Neuron (in vitro differentiated cells): ENCODE data around the gene B3GLCT.

Source experiments
- H2AFZ ChIP-seq: one replicate; pipeline ENCODE4 v1.6.1; 2013; ENCODE audit warnings: low read depth, mild to moderate bottlenecking, inconsistent platforms, low read length, moderate library complexity
- H3K27me3 ChIP-seq: one replicate; pipeline ENCODE4 v1.6.1; 2013; ENCODE audit warnings: low read length; ENCODE audit not compliant: insufficient read depth
- H3K36me3 ChIP-seq: one replicate; pipeline ENCODE4 v1.6.1; 2013; ENCODE audit warnings: low read length; ENCODE audit not compliant: insufficient read depth
- H3K4me1 ChIP-seq: one replicate; pipeline ENCODE4 v1.6.1; 2013; ENCODE audit warnings: low read length; ENCODE audit not compliant: insufficient read depth
- H3K4me3 ChIP-seq: 2 replicates; pipeline ENCODE4 v1.5.1; 2013; ENCODE audit warnings: mild to moderate bottlenecking, low read length, moderate library complexity
- H3K9me3 ChIP-seq: one replicate; pipeline ENCODE4 v1.6.1; 2013; ENCODE audit warnings: low read length

B3GLCT gene

DNA sequence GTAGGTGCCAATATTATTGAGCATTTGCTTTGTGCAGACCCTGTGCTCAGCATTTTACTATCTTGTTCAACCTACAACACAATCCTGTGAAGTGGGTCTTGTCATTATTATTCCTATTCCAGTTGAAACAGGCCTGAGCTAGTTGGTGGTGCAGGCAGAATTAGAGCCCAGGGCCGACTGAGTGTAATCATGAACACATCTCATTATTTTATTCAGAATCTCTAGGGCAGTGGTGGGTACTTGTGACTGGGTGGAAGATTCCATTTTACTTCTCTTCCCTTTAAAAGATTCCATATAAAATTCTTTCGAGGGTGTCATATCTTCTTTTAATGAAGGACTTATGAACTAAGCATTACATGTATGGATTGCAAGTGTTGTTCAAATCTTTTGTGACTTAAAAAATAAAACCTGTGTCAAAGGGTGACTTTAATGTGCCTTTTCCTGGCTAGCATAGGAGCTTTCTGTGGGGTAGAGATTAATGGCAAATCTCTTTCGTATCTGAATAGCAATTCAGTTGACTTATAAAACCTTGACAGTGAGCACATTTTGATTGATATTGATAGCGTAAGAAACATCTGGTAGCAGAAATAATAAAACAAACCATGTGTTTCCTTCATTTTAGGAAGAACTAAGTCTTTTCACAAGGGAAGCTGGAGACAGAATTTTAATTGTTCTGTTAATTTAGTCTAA lies 20.3 kb downstream of the B3GLCT start:
- Histone ChIP-seq H3K27me3 (no peaks in the 10 kb centered on the region), H3K9me3 (peaks cover 2% of the 10 kb centered on the region), H3K36me3 (no peaks in the 10 kb centered on the region), H3K4me3 (no peak overlapping the region), H2AFZ (no peak overlapping the region), H3K4me1 (no peaks in the 10 kb centered on the region)

GRCh38 chr13:31221057-31221456 lies 21.3 kb downstream of the B3GLCT start:
- H3K4me3 ChIP-seq: no peak overlapping the region
- peaks cover 2% of the 10 kb centered on the region for H3K9me3 ChIP-seq
- no peak overlapping the region for H2AFZ ChIP-seq
- H3K4me1 ChIP-seq: no peaks in the 10 kb centered on the region
- H3K27me3 ChIP-seq: no peaks in the 10 kb centered on the region
- H3K36me3 ChIP-seq: no peaks in the 10 kb centered on the region

- Histone ChIP-seq H3K36me3 (no peaks in the 10 kb centered on the region), H3K27me3 (no peaks in the 10 kb centered on the region), H3K4me1 (no peaks in the 10 kb centered on the region), H2AFZ (no peak overlapping the region), H3K9me3 (peaks cover 2% of the 10 kb centered on the region), H3K4me3 (no peak overlapping the region)
Measured at GRCh38 chr13:31223215-31223614, 23.4 kb downstream of the B3GLCT start.

- H2AFZ ChIP-seq: no peak overlapping the region
- H3K36me3 ChIP-seq: no peaks in the 10 kb centered on the region
- H3K9me3 ChIP-seq: peaks cover 2% of the 10 kb centered on the region
- H3K4me3 ChIP-seq: no peak overlapping the region
- H3K4me1 ChIP-seq: no peaks in the 10 kb centered on the region
- no peaks in the 10 kb centered on the region for H3K27me3 ChIP-seq
Measured at GRCh38 chr13:31223640-31224039, 23.9 kb downstream of the B3GLCT start.

GRCh38 chr13:31224174-31224669 lies 24.4 kb downstream of the B3GLCT start:
- Histone ChIP-seq H3K27me3 (no peaks in the 10 kb centered on the region), H2AFZ (no peak overlapping the region), H3K4me1 (no peaks in the 10 kb centered on the region), H3K36me3 (no peaks in the 10 kb centered on the region), H3K9me3 (peaks cover 2% of the 10 kb centered on the region), H3K4me3 (no peak overlapping the region)

GRCh38 chr13:31224963-31225559 lies 25.3 kb downstream of the B3GLCT start:
- H3K4me3 ChIP-seq: no peak overlapping the region
- peaks cover 2% of the 10 kb centered on the region for H3K9me3 ChIP-seq
- H3K4me1 ChIP-seq: no peaks in the 10 kb centered on the region

GRCh38 chr13:31225998-31226675 lies 26.4 kb downstream of the B3GLCT start:
- no peaks in the 10 kb centered on the region for H3K4me1 ChIP-seq
- peaks cover 3% of the 10 kb centered on the region for H3K9me3 ChIP-seq
- H2AFZ ChIP-seq: no peak overlapping the region
- H3K4me3 ChIP-seq: no peak overlapping the region
- no peaks in the 10 kb centered on the region for H3K27me3 ChIP-seq
- peaks cover 2% of the 10 kb centered on the region for H3K36me3 ChIP-seq

More at GRCh38 chr13:31224963-31225559, 25.3 kb downstream of the B3GLCT start:
- peaks cover under 1% of the 10 kb centered on the region for H3K36me3 ChIP-seq
- no peaks in the 10 kb centered on the region for H3K27me3 ChIP-seq
- no peak overlapping the region for H2AFZ ChIP-seq

DNA sequence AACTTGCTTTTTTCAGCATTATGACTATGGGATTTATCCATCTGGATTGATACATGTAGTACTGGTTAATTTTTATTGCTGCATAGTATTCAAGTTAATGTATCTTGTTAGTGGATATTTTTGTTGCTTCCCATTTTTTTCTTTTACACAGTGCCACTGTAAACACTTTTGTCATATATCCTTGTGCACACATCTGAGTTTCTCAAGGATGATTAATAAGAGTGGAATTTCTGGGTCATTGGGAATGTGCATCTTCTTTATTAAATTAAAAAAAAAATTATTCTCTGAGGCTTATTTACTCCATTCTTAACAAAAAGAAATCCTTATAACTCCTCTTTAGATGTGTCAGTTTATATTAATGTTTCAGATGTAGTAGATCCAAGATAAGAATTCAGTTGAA lies 27.3 kb downstream of the B3GLCT start:
- Histone ChIP-seq H3K4me3 (no peak overlapping the region), H3K27me3 (no peaks in the 10 kb centered on the region), H2AFZ (no peak overlapping the region), H3K4me1 (no peaks in the 10 kb centered on the region), H3K9me3 (peaks cover 2% of the 10 kb centered on the region), H3K36me3 (peaks cover 2% of the 10 kb centered on the region)

GRCh38 chr13:31227870-31228269 lies 28.1 kb downstream of the B3GLCT start:
- H3K4me3 ChIP-seq: no peak overlapping the region
- peaks cover 2% of the 10 kb centered on the region for H3K36me3 ChIP-seq
- peaks cover 2% of the 10 kb centered on the region for H3K9me3 ChIP-seq
- H2AFZ ChIP-seq: no peak overlapping the region
- H3K4me1 ChIP-seq: no peaks in the 10 kb centered on the region
- H3K27me3 ChIP-seq: no peaks in the 10 kb centered on the region

DNA sequence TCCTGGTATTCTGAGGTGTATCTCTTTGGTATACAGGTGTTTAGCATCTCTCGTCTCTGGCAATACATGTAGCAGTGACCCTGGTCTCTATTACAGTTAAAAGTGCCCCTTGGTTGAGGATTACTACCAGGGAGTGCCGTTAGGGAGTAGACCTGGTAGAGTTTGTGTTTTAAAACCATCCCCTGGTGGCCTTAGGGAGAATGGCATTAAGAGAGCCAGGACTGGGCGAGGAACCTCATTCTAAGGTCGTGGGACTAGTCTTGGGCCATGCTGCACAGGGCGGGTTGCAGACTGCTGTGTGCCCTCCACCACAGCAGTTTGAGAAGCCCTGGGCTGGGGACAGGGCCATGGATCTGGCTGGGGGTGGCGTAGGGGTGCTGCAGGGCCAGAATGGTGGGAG lies 35.0 kb downstream of the B3GLCT start:
- peaks cover 2% of the 10 kb centered on the region for H3K36me3 ChIP-seq
- no peaks in the 10 kb centered on the region for H3K27me3 ChIP-seq

DNA sequence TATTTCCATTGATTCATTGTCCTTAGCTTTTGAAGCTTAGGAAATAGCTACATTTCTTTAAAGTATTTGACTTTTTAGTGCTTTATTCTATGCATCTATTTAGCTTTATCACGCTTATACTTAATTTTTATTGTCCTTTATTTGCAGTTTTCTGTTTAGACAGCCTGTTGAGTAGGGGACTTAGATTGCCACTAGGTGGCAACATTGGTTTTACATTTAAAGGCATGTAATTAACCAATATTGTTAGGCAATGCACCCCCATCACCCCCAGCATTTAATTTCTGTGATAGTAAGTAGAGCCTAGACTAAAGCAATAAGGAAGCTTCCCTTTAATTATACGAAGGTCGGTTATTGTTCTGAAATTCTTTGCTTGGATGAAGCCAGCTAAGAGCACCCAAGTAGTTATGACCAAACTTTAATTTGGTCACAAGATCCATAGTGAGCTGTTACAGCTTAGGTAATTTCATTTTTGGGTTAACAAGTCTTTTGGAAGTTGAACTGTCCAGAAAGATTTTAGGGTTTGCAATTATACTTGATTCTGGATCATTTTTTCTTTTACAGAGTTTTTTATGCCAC lies 36.5 kb downstream of the B3GLCT start:
- Histone ChIP-seq H3K9me3 (no peaks in the 10 kb centered on the region), H3K36me3 (no peaks in the 10 kb centered on the region), H3K27me3 (no peaks in the 10 kb centered on the region), H3K4me1 (no peaks in the 10 kb centered on the region), H2AFZ (no peak overlapping the region), H3K4me3 (no peak overlapping the region)

More for the DNA sequence above, 35.0 kb downstream of the B3GLCT start:
- H2AFZ ChIP-seq: no peak overlapping the region
- no peaks in the 10 kb centered on the region for H3K4me1 ChIP-seq
- no peak overlapping the region for H3K4me3 ChIP-seq
- H3K9me3 ChIP-seq: peaks cover 2% of the 10 kb centered on the region

DNA sequence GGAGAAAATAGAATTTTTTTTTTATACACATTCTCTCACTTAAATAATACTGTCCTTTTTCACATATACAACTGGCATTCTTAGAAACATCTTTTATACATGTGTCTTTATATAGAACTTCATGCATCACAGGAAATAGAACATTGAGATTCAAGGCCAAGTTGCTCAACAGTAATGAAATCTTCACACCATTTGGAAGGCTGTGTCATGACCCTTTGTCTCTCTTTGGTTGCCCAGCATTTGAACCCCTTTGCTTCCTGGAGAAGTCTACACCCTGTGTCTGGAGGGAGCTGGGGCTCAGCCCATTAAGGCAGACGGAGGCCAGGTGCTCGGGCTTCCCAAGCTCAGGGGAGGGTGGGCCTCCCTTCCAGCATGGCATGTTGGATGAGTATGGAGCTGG lies 41.1 kb downstream of the B3GLCT start:
- no peaks in the 10 kb centered on the region for H3K27me3 ChIP-seq
- no peak overlapping the region for H2AFZ ChIP-seq
- no peaks in the 10 kb centered on the region for H3K4me1 ChIP-seq
- H3K36me3 ChIP-seq: no peaks in the 10 kb centered on the region
- no peak overlapping the region for H3K4me3 ChIP-seq
- H3K9me3 ChIP-seq: no peaks in the 10 kb centered on the region

- Histone ChIP-seq H3K4me3 (no peak overlapping the region), H2AFZ (no peak overlapping the region), H3K27me3 (no peaks in the 10 kb centered on the region), H3K4me1 (no peaks in the 10 kb centered on the region), H3K9me3 (no peaks in the 10 kb centered on the region), H3K36me3 (no peaks in the 10 kb centered on the region)
Measured at GRCh38 chr13:31242367-31242766, 42.6 kb downstream of the B3GLCT start.
